SU-DHL-6 (cell line): ENCODE measurements around the gene FBXO31.

Experiments used
- EZH2phosphoT487 ChIP-seq: fragments of 200-600 bp; sonication (generic), shearing (Covaris generic); conservative IDR thresholded peaks from 2 replicates; pipeline ENCODE4 v1.6.1; 2018; ENCODE audit warnings: mild to moderate bottlenecking, antibody characterized with exemption, low read length, moderate library complexity, mixed read lengths
- TF ChIP-seq, protein P1 (sequence below): fragments of 200-600 bp; sonication (generic); IDR thresholded peaks from one replicate; pipeline ENCODE4 v1.5.1; 2017; ENCODE audit warnings: antibody characterized with exemption, mild to moderate bottlenecking, low read length, moderate library complexity; ENCODE audit not compliant: insufficient read depth, poor library complexity, severe bottlenecking

DNA sequence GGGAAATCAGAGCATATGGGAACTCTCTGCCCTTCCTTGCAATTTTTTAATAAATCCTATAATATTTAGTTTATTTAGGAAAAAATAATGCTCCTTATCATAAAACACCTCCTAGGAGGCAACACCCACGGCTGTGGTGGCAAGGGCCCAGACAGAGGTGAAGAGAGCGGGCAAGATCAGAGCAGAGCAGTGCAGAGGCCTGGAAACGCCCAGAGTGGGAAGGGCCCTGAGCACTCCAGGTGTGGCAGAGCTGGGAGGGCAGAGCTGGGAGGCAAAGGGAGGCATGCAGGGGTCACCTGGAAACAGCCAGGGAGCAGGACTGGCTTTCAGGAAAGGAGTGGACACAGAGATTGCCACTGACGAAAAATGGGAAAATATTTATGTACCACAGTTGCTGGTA is 17.3 kb downstream of the FBXO31 start:
- TF ChIP-seq, protein P1, sequence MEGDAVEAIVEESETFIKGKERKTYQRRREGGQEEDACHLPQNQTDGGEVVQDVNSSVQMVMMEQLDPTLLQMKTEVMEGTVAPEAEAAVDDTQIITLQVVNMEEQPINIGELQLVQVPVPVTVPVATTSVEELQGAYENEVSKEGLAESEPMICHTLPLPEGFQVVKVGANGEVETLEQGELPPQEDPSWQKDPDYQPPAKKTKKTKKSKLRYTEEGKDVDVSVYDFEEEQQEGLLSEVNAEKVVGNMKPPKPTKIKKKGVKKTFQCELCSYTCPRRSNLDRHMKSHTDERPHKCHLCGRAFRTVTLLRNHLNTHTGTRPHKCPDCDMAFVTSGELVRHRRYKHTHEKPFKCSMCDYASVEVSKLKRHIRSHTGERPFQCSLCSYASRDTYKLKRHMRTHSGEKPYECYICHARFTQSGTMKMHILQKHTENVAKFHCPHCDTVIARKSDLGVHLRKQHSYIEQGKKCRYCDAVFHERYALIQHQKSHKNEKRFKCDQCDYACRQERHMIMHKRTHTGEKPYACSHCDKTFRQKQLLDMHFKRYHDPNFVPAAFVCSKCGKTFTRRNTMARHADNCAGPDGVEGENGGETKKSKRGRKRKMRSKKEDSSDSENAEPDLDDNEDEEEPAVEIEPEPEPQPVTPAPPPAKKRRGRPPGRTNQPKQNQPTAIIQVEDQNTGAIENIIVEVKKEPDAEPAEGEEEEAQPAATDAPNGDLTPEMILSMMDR, result no peak
- no peak for TF ChIP-seq EZH2phosphoT487
